Retinal pigment epithelial cell (primary cell): Measurements from ENCODE around the gene MAPK14.

ENCODE experiments used
- DNase-seq: peaks from one replicate; pipeline ENCODE4 v3.0.0-alpha.2; 2010; ENCODE audit warnings: low read depth
- H3K4me3 ChIP-seq: 2 replicates; pipeline ENCODE4 v1.5.1; 2011; ENCODE audit warnings: mild to moderate bottlenecking, low read length, control low read depth, moderate library complexity
- CTCF ChIP-seq: conservative IDR thresholded peaks from 2 replicates; pipeline ENCODE4 v1.5.1; 2011; ENCODE audit warnings: low read depth, low read length, control low read depth, inconsistent platforms

MAPK14 gene

GRCh38 chr6:36136034-36136433, 108.4 kb downstream of the MAPK14 start:
- no peak overlapping the region for H3K4me3 ChIP-seq
- no peak for TF ChIP-seq CTCF
- no peak for DNase-seq

DNA sequence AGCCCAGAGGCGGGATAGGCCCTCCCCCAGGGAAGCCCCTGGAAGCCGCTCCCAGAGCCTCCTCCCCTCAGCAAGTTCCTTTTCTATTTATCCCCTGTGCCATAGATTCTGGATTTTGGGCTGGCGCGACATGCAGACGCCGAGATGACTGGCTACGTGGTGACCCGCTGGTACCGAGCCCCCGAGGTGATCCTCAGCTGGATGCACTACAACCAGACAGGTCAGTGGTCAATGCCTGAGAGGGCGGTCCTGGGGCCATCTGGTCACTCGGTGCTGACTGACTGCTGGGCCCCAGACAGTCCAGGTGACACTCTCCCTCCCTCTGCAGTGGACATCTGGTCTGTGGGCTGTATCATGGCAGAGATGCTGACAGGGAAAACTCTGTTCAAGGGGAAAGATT, 108.9 kb downstream of the MAPK14 start:
- no peak overlapping the region for H3K4me3 ChIP-seq
- DNase-seq = no peak
- TF ChIP-seq CTCF = no peak

- no peak for DNase-seq
- H3K4me3 ChIP-seq = no peak overlapping the region
- TF ChIP-seq CTCF = no peak
Observed at GRCh38 chr6:36138667-36139066, 111.1 kb downstream of the MAPK14 start.

DNA sequence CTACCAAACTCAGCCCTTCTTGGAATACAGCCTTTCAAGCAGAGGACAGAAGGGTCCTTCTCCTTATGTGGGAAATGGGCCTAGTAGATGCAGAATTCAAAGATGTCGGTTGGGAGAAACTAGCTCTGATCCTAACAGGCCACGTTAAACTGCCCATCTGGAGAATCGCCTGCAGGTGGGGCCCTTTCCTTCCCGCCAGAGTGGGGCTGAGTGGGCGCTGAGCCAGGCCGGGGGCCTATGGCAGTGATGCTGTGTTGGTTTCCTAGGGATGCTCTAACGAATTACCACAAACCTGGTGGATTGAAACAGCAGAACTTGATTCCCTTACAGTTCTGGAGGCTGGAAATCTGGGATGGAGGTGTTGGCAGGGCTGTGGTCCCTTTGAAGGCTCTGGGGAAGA, 111.8 kb downstream of the MAPK14 start:
- peak; percentile 56 for TF ChIP-seq CTCF

GRCh38 chr6:36139991-36140710, 112.5 kb downstream of the MAPK14 start:
- DNase-seq = no peak
- TF ChIP-seq CTCF = no peak

More for the DNA sequence above, 111.8 kb downstream of the MAPK14 start:
- no peak overlapping the region for H3K4me3 ChIP-seq
- DNase-seq = no peak

GRCh38 chr6:36141091-36141490, 113.5 kb downstream of the MAPK14 start:
- no peak for TF ChIP-seq CTCF
- H3K4me3 ChIP-seq = no peak overlapping the region
- DNase-seq = no peak

More at GRCh38 chr6:36139991-36140710, 112.5 kb downstream of the MAPK14 start:
- H3K4me3 ChIP-seq = no peak overlapping the region

- H3K4me3 ChIP-seq = no peak overlapping the region
- DNase-seq = no peak
- no peak for TF ChIP-seq CTCF
Observed at GRCh38 chr6:36141961-36142360, 114.4 kb downstream of the MAPK14 start.
